Endometrium (tissue), 2 donors: ENCODE data around the gene OR4E1.
"Not testable (repeated sequence)": the region's sequence is repeated elsewhere in the genome, so short reads cannot be mapped to it uniquely, and the experiment has no call there.

ENCODE experiments used
- FAIRE-seq: peaks from 2 replicates; lab custom pipeline; 2012; peaks lifted over from hg19 to GRCh38; lab: Jason Lieb, UNC
- donor health status: control.
- donor health status: control.

The OR4E1 gene

DNA sequence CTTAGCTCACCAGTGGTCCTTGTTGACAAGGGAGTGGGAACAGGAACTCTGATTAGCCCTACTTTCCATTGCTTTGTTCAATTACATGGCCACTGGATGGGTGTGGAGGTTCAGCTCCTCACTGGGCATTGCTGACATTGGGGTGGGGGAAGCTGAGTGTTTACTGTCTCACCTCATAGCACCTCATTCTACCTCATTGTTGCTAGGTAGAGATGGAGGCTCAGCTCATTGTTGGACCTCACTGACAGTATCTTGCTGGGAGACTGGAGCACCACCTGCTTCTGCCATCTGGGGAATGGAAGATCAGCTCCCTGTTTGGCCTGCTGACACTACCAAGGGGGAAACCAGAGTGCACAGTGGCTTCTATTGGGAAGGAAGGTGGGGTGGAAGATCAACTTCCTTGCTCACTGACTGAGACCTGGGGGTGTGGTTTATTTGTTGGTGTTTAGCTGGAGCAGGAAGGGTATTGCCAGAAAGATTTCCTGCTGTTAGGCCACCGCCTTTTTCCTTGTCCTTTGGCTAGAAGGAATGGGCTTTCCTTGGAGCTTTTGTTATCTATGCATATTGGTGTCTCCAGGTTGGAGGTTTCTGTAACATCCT lies 21.3 kb downstream of the OR4E1 start:
- FAIRE-seq: no peak

DNA sequence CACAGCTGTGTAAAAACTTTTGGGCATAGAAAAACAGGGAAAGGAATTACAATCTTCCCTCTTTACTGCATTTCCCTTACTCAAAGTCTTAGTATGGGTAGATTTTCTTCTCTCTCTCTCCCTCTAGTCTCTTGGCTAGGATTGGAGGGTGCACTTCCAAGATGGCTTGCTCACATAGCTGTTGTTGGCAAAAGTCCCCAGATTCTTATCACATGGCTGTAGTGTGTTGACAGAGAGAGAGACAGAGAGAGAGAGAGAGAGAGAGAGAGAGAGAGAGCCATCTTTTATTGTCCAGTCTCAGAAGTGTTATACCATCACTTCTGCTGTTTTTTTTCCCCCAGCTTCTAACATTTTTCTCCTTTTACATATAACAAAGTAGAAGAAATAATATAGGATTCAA lies 26.2 kb downstream of the OR4E1 start:
- FAIRE-seq: no peak

GRCh38 chr14:21643407-21643806 lies 30.2 kb downstream of the OR4E1 start:
- no peak for FAIRE-seq

GRCh38 chr14:21642683-21643082 lies 30.9 kb downstream of the OR4E1 start:
- FAIRE-seq: no peak

DNA sequence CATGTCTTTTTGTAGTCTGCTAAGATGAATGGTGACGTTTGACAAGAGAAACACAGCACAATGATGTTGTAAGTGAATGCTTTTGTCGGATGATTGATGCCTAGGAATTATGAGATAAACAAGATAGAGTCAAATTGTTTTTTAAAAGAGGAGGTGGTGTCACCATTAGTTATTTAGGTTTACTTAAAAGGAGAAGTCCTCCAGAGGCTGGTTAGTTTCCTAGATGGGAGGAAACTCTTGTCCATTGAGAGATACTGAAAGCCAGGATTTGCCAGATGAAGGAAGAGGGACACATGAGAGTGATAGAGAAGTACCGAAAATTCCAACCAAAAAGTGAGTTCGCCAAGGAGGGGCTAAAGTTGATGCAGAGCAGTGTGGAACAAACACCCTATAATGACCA lies 38.8 kb downstream of the OR4E1 start, which contains the start of gene OR10G2:
Gene OR10G2 (minus strand): TSS at position 101 of the 400 bp plus-strand sequence. CDS start 98 bp downstream, at position 3.
- FAIRE-seq: no peak

DNA sequence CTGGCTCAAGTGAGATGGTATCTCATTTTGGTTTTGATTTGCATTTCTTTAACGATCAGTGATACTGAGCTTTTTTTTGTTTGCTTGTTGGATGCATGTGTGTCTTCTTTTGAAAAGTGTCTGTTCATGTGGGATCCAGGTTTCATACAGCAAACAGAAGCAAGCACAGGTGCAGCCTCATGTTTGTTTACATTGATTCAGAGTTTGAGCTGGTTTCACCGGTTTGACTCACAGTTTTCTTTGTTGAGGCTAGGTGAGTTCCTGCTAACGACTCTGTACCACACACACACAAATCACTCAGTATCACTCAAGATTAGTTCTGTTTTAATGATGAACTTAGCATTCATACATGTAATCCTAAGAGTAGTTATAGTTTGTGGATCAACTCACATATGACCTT lies 42.5 kb downstream of the OR4E1 start:
- FAIRE-seq: no peak

DNA sequence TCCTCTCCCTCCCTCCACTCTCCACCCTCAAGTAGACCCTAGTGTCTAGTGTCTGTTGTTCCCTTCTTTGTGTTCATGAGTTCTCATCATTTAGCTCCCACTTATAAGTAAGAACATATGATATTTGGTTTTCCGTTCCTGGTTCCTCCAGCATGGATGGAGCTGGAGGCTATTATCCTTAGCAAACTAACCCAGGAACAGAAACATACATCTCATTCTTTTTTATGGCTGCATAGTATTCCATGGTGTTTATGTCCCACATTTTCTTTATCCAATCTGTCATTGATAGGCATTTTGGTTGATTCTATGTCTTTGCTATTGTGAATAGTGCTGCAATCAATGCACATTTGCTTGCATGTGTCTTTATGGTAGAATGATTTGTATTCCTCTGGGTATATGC lies 43.1 kb downstream of the OR4E1 start:
- FAIRE-seq: not testable (repeated sequence)

GRCh38 chr14:21626491-21627230 lies 47.0 kb downstream of the OR4E1 start:
- FAIRE-seq: no peak
